Hypothalamus (tissue), 51 donors: ENCODE measurements around the gene DOCK1.
A peak's percentile ranks its signal among the peaks of the same experiment; 100 is the strongest.

Experiments
- DNase-seq, 51 donors: peaks; one replicate each; lab custom pipeline; 2025; lab: John Stamatoyannopoulos, UW

DOCK1 gene

GRCh38 chr10:127067542-127068194, 162.4 kb downstream of the DOCK1 start:
- DNase-seq = no peak

- DNase-seq = no peak
Measured at GRCh38 chr10:127068485-127068884, 163.3 kb downstream of the DOCK1 start.

GRCh38 chr10:127069436-127069835, 164.2 kb downstream of the DOCK1 start:
- no peak for DNase-seq

GRCh38 chr10:127071126-127071525, 165.9 kb downstream of the DOCK1 start:
- no peak for DNase-seq

- no peak for DNase-seq
Measured at GRCh38 chr10:127073666-127074065, 168.4 kb downstream of the DOCK1 start.

- DNase-seq = no peak
Measured at GRCh38 chr10:127079392-127079791, 174.2 kb downstream of the DOCK1 start.

- DNase-seq = no peak
Measured at GRCh38 chr10:127080317-127080716, 175.1 kb downstream of the DOCK1 start.

- DNase-seq = no peak
Measured at GRCh38 chr10:127081851-127082345, 176.7 kb downstream of the DOCK1 start.

- DNase-seq = no peak
Measured at GRCh38 chr10:127082651-127083050, 177.4 kb downstream of the DOCK1 start.

- no peak for DNase-seq
Measured at GRCh38 chr10:127085957-127086356, 180.7 kb downstream of the DOCK1 start.

GRCh38 chr10:127088908-127089307, 183.7 kb downstream of the DOCK1 start:
- no peak for DNase-seq

GRCh38 chr10:127089446-127089845, 184.2 kb downstream of the DOCK1 start:
- no peak for DNase-seq

GRCh38 chr10:127090138-127090537, 184.9 kb downstream of the DOCK1 start:
- DNase-seq = no peak

GRCh38 chr10:127091354-127091753, 186.1 kb downstream of the DOCK1 start:
- DNase-seq = no peak

GRCh38 chr10:127092916-127093315, 187.7 kb downstream of the DOCK1 start:
- DNase-seq = no peak

GRCh38 chr10:127094984-127095383, 189.8 kb downstream of the DOCK1 start:
- peak in 1 of 51 donors; percentile 13 for DNase-seq

GRCh38 chr10:127100983-127101615, 195.9 kb downstream of the DOCK1 start:
- no peak for DNase-seq

- no peak for DNase-seq
Measured at GRCh38 chr10:127102176-127102575, 196.9 kb downstream of the DOCK1 start.

GRCh38 chr10:127115100-127115499, 209.9 kb downstream of the DOCK1 start:
- no peak for DNase-seq

- DNase-seq = peak in 15 of 51 donors; percentile 2 to 50 (median 9)
Measured at GRCh38 chr10:127117125-127117524, 211.9 kb downstream of the DOCK1 start.

- no peak for DNase-seq
Measured at GRCh38 chr10:127118034-127118433, 212.8 kb downstream of the DOCK1 start.

- DNase-seq = no peak
Measured at GRCh38 chr10:127119936-127120335, 214.7 kb downstream of the DOCK1 start.
